ENCODE measurements around the gene XXYLT1.
"Not testable (repeated sequence)": the region's sequence is repeated elsewhere in the genome, so short reads cannot be mapped to it uniquely, and the experiment has no call there.

XXYLT1 gene

DNA sequence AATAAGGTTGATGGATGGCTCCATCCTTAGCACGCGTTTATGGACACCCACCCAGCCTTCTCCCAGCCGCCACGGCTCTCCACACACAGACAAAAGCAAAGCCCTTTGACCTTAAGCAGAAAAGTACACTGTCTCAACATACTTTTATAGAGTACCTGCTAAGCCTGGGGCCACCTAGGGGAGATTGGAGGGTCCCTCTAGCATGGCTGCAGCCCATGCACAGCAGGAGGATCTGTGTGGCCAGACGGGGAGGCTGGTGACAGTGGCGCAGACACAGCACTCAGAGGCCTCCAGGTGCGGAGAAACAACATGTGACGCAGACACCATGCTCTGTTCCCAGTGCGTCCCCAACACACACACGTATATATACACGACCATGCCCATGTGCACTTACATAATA, 174.9 kb downstream of the XXYLT1 start:
- TF ChIP-seq, protein P1, sequence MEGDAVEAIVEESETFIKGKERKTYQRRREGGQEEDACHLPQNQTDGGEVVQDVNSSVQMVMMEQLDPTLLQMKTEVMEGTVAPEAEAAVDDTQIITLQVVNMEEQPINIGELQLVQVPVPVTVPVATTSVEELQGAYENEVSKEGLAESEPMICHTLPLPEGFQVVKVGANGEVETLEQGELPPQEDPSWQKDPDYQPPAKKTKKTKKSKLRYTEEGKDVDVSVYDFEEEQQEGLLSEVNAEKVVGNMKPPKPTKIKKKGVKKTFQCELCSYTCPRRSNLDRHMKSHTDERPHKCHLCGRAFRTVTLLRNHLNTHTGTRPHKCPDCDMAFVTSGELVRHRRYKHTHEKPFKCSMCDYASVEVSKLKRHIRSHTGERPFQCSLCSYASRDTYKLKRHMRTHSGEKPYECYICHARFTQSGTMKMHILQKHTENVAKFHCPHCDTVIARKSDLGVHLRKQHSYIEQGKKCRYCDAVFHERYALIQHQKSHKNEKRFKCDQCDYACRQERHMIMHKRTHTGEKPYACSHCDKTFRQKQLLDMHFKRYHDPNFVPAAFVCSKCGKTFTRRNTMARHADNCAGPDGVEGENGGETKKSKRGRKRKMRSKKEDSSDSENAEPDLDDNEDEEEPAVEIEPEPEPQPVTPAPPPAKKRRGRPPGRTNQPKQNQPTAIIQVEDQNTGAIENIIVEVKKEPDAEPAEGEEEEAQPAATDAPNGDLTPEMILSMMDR (IDR thresholded peaks at IDR 0.05; ENCODE audit: insufficient read depth, low read depth, low read length, missing control alignments): no peak
- DNase-seq (ENCODE audit: low read depth): no peak
- H3K4me3 ChIP-seq (ENCODE audit: low read length): no peak overlapping the region

GRCh38 chr3:195095704-195096036, 175.3 kb downstream of the XXYLT1 start:
- no peak overlapping the region for H3K4me3 ChIP-seq (ENCODE audit: low read length)
- DNase-seq (ENCODE audit: low read depth): peak; percentile 50
- TF ChIP-seq, protein P1 (IDR thresholded peaks at IDR 0.05; ENCODE audit: insufficient read depth, low read depth, low read length, missing control alignments): no peak

DNA sequence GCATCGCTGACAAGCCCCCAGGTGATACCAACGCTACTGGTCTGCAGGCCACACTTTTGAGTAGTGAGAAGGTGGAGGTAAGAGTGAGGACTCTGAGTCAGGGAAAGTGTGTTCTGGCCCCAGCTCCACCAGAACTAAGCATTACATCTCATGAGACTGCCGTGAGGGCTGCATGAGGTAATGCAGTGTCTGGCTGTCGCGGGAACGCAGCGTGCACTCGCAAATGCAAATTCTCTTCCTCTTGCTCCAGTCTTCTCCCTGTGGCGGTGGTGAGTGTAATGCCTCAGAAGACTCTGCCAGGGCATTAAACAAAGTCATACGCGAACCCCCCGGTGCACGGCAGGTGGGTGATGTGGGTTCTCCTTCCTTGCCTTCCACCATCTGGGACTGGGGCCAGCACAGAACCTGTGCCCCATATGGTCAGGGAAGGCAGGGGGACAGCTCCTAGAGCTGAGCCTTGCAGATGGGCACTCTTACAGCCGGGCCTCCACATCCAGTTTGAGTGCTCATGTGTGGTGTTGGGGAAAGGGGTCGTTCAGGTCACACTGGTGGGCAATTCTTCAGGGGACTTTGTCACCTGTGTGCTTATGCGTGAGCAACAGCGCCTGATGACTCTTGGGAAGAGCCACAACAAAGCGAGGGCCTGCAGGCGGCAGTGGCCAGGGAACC, 175.8 kb downstream of the XXYLT1 start:
- no peak for DNase-seq (ENCODE audit: low read depth)
- no peak overlapping the region for H3K4me3 ChIP-seq (ENCODE audit: low read length)
- TF ChIP-seq, protein P1 (IDR thresholded peaks at IDR 0.05; ENCODE audit: insufficient read depth, low read depth, low read length, missing control alignments): no peak

DNA sequence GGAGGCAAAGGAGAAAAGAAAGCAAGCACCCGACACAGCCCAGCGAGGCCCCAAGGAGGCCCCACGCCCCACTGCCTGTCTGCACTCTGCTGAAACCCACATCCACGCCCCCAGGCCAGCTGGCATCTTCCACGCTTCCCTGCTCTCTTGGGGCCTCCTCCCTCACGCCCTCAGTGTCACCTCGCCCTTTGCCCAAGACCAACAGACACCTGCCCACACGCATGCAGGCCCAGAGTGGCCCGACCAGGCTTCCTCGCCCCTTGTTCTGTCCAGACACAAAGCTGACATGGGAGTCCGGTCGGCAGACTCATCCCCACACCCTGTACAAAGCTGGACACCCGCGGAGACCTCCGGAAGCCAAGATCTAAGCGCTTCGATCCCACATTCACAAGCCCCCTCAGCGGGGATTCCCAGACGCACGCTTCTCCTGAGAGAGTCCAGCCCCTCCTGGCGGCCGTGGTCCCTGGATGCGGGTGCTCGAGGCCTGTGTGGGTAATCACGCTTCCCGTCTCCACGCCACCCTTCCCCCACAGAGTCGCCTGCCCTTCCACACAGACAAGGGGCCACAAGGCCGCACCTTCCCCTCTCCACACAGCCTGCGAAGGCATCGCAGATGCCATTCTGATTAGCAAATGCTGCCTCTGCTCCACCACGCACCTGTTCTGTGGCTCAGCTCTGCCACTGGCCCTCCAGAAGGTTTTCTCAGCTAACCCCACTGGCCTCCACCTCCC, 176.6 kb downstream of the XXYLT1 start:
- no peak overlapping the region for H3K4me3 ChIP-seq (ENCODE audit: low read length)
- TF ChIP-seq, protein P1 (IDR thresholded peaks at IDR 0.05; ENCODE audit: insufficient read depth, low read depth, low read length, missing control alignments): no peak
- DNase-seq (ENCODE audit: low read depth): no peak

- no peak for DNase-seq (ENCODE audit: low read depth)
- no peak overlapping the region for H3K4me3 ChIP-seq (ENCODE audit: low read length)
- TF ChIP-seq, protein P1 (IDR thresholded peaks at IDR 0.05; ENCODE audit: insufficient read depth, low read depth, low read length, missing control alignments): no peak
These were observed 177.2 kb downstream of the XXYLT1 start for GRCh38 chr3:195093731-195094130.

- H3K4me3 ChIP-seq (ENCODE audit: low read length): peak overlapping the region; percentile 34
- not testable (repeated sequence) for DNase-seq (ENCODE audit: low read depth)
These were observed 182.9 kb downstream of the XXYLT1 start for GRCh38 chr3:195087840-195088601.

GRCh38 chr3:195087328-195087727, 183.6 kb downstream of the XXYLT1 start:
- peak overlapping the region; percentile 34 for H3K4me3 ChIP-seq (ENCODE audit: low read length)
- DNase-seq (ENCODE audit: low read depth): no peak
- TF ChIP-seq, protein P1 (IDR thresholded peaks at IDR 0.05; ENCODE audit: insufficient read depth, low read depth, low read length, missing control alignments): no peak
